Epithelial cell of proximal tubule (primary cell): ENCODE measurements around the gene GLIS2. TPM values are rescaled to one million over a fixed set of nuclear protein-coding genes. Genes with fewer than 3 reads are reported as not detected.

Experiments
- DNase-seq: peaks from one replicate; pipeline ENCODE4 v3.0.0-alpha.2; 2011; ENCODE audit warnings: low read depth
- H3K4me3 ChIP-seq: 2 replicates; pipeline ENCODE4 v1.5.1; 2011; ENCODE audit warnings: low read depth, mild to moderate bottlenecking, low read length
- total RNA-seq: library from RNA; depleted of rRNA; stranded (reverse); fragments of >200 nt; gene quantifications from 2 replicates; pipeline ENCODE4 v1.2.3, GENCODE V29; 2015
- TF ChIP-seq, protein P1 (sequence below): conservative IDR thresholded peaks from 2 replicates; pipeline ENCODE4 v1.5.1; 2012; ENCODE audit warnings: low read depth, mild to moderate bottlenecking, low read length

Gene GLIS2
- total RNA-seq, 1 donor from 2014 or later = 4.6 TPM

DNA sequence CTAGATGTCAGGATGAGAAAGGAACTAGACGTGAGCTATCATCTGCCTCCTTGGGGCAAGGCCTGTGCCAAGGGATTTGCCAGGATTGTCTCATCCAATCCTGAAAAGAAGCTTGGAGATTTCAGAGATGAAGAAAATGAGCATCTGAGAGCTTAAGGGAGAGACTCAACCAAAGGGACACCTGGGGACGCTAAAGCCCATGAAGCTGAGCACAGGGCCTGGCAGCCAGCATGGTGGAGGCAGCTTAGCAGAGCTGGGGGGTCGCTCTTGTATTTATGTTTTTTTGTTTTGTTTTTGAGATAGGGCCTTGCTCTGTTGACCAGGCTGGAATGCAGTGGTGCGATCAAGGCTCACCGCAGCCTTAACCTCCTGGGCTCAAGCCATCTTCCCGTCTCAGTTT is 18.4 kb upstream of the GLIS2 start:
- DNase-seq = no peak
- no peak overlapping the region for H3K4me3 ChIP-seq
- TF ChIP-seq, protein P1, sequence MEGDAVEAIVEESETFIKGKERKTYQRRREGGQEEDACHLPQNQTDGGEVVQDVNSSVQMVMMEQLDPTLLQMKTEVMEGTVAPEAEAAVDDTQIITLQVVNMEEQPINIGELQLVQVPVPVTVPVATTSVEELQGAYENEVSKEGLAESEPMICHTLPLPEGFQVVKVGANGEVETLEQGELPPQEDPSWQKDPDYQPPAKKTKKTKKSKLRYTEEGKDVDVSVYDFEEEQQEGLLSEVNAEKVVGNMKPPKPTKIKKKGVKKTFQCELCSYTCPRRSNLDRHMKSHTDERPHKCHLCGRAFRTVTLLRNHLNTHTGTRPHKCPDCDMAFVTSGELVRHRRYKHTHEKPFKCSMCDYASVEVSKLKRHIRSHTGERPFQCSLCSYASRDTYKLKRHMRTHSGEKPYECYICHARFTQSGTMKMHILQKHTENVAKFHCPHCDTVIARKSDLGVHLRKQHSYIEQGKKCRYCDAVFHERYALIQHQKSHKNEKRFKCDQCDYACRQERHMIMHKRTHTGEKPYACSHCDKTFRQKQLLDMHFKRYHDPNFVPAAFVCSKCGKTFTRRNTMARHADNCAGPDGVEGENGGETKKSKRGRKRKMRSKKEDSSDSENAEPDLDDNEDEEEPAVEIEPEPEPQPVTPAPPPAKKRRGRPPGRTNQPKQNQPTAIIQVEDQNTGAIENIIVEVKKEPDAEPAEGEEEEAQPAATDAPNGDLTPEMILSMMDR = no peak

DNA sequence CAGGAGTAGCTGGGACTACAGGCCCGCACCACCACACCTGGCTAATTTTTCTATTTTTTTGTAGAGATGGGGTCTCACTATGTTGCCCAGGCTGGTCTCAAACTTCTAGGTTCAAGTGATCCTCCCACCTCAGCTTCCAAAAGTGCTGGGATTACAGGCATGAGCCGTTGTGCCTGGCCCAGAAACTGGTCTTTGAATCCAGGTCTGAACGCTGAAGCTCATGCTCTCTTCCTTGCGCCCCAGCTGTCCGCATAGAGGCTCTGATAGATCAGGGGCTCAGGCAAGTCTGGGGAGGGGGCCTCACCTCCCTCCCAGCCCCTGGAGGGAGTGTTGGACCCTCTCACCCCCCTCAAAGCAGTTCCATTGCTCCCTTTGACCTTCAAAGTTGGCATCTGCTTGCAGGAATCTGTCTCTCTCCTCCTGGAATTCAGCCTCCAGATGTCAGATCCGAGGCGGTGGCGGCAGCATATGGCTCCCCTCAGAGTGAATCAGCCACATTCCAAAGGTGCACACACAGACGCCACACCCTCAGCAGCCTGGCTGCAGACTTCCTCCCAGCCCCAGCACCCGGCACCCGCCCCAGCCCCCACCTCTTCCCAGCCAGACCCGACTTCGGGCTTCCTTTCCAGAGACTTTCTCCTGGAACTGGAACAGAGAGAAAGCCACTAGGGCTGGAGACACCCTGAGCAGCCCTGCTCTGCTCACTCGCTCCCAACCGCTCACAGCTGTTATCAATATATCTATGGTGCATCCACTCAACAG is 16.9 kb upstream of the GLIS2 start:
- peak overlapping the region; percentile 10 for H3K4me3 ChIP-seq
- TF ChIP-seq, protein P1 = no peak
- DNase-seq = no peak

DNA sequence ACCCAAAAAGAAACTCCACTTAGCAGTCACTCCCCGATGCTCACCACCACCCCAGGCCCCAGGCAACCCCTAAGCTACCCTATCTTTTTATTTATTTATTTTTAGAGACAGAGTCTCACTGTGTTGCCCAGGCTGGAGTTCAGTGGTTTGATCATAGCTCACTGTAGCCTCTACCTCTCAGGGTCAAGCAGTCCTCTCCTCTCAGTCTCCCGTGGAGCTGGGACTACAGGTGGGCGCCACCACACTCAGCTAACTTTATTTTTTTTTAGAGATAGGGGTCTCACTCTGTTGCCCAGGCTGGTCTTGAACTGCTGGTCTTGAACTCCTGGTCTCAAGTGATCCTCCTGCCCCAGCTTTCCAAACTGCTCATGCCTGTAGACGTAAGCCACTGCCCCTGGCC is 14.7 kb upstream of the GLIS2 start:
- no peak for DNase-seq
- H3K4me3 ChIP-seq = no peak overlapping the region
- TF ChIP-seq, protein P1 = no peak

DNA sequence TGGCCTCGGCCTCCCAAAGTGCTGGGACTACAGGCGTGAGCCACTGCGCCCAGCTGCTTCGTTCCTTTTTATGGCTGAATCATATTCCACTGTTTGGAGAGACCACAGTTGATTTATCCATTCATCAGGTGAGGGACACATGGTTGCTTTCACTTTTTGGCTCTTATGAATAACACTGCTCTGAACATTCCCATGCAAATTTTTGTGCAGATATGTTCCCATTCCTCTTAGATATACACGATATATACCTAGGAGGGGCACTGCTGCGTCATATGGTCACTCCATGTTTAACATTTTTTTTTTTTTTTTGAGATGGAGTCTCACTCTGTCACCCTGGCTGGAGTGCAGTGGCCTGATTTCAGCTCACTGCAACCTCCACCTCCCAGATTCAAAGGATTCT is 13.9 kb upstream of the GLIS2 start:
- no peak overlapping the region for H3K4me3 ChIP-seq
- TF ChIP-seq, protein P1 = no peak
- no peak for DNase-seq

DNA sequence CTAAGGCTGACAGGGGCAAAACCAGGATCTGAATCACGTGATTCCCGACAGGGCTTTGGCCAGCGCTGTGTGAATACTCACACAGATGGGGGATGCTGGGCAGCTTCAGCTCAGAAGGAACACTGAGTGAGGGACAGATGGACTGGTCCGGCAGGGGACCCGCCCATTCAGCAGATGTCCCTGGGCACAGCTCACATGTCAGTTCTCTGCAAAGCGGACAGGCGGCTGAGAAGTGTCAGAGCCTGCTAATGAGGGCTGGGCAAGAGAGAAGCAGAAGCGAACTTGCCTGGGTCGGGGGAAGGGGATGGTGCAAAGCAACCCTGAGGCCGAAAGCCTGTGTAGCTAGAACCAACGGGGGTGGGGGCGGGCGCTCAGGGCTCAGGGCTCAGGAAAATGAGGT is 11.9 kb upstream of the GLIS2 start:
- TF ChIP-seq, protein P1 = no peak
- no peak overlapping the region for H3K4me3 ChIP-seq
- DNase-seq = no peak

DNA sequence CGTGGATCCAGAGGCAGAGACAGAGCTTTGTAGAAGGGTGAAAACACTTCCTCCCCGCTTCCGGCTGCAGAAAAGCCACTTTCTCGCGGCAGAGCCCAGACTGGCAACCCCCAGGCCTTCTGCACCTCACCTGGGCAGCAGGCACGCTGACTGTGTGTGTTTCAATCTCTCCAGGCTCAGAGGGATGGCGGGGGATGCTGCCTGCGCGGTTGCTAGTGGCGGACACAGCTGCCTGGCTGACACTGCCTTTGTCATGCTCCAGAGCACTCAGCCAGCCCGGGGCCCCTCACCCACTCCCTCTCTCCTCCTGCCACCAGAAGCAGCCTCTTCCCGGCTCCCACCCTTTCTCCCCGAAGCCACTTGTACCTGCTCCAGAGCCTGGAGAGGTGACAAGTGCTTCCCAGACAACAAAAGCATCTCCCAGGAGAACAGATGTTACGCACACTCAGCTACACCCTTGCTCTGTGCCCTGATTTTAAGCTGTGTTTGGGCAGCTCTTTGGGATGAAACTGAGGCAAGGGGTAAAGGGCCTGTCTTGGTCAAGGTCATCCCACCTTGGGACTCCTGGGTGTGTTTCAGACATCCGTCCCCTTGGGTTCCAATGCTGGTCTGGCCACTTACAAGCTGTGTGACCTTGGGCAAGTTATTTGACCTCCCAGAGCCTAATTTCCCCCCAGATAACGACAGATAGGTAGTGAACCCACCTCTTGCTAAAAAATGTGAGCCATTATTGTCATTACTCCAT is 9.2 kb upstream of the GLIS2 start:
- peak overlapping the region; percentile 86 for H3K4me3 ChIP-seq
- TF ChIP-seq, protein P1 = no peak
- DNase-seq = no peak
